Measurements from ENCODE around the gene ZNF282.

GRCh38 chr7:149245244-149245643 lies 49.9 kb downstream of the ZNF282 start:
- TF ChIP-seq, protein P1, sequence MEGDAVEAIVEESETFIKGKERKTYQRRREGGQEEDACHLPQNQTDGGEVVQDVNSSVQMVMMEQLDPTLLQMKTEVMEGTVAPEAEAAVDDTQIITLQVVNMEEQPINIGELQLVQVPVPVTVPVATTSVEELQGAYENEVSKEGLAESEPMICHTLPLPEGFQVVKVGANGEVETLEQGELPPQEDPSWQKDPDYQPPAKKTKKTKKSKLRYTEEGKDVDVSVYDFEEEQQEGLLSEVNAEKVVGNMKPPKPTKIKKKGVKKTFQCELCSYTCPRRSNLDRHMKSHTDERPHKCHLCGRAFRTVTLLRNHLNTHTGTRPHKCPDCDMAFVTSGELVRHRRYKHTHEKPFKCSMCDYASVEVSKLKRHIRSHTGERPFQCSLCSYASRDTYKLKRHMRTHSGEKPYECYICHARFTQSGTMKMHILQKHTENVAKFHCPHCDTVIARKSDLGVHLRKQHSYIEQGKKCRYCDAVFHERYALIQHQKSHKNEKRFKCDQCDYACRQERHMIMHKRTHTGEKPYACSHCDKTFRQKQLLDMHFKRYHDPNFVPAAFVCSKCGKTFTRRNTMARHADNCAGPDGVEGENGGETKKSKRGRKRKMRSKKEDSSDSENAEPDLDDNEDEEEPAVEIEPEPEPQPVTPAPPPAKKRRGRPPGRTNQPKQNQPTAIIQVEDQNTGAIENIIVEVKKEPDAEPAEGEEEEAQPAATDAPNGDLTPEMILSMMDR (IDR thresholded peaks at IDR 0.05; ENCODE audit: low read depth, low read length), result no peak
- TF ChIP-seq MAX (IDR thresholded peaks at IDR 0.05; ENCODE audit: low read depth, low read length), result no peak
- TF ChIP-seq POLR2A (IDR thresholded peaks at IDR 0.05; ENCODE audit: extremely low read depth, insufficient read length), result no peak
